Astrocyte (in vitro differentiated cells and primary cell): Measurements from ENCODE around the gene FAM107B. TPM values are rescaled to one million over a fixed set of nuclear protein-coding genes. Genes with fewer than 3 reads are reported as not detected.

Source experiments
- DNase-seq: peaks from one replicate; pipeline ENCODE4 v3.0.0-alpha.2; 2010; ENCODE audit warnings: low read depth
- FAIRE-seq: peaks from 2 replicates; lab custom pipeline; 2011; peaks lifted over from hg19 to GRCh38; lab: Jason Lieb, UNC
- H2AFZ ChIP-seq: 2 replicates; pipeline ENCODE4 v1.6.0; 2012; ENCODE audit warnings: low read depth, low read length, inconsistent platforms
- H3K27ac ChIP-seq: 2 replicates; pipeline ENCODE4 v1.5.1; 2011; ENCODE audit warnings: low read depth, low read length, inconsistent platforms
- H3K27me3 ChIP-seq: 2 replicates; pipeline ENCODE4 v1.6.0; 2011; ENCODE audit warnings: low read length, inconsistent platforms; ENCODE audit not compliant: insufficient read depth
- H3K36me3 ChIP-seq: 2 replicates; pipeline ENCODE4 v1.5.1; 2011; ENCODE audit warnings: low read length, inconsistent platforms; ENCODE audit not compliant: insufficient read depth
- H3K4me1 ChIP-seq: 2 replicates; pipeline ENCODE4 v1.5.1; 2011; ENCODE audit warnings: low read length, inconsistent platforms; ENCODE audit not compliant: insufficient read depth
- H3K4me2 ChIP-seq: 2 replicates; pipeline ENCODE4 v1.6.0; 2012; ENCODE audit warnings: low read length, inconsistent platforms
- H3K4me3 ChIP-seq: 2 replicates; pipeline ENCODE4 v1.5.1; 2011; ENCODE audit warnings: low read depth, mild to moderate bottlenecking, low read length, inconsistent platforms; ENCODE audit not compliant: insufficient read depth
- H3K79me2 ChIP-seq: 2 replicates; pipeline ENCODE4 v1.6.0; 2012; ENCODE audit warnings: mild to moderate bottlenecking, low read length, inconsistent platforms; ENCODE audit not compliant: insufficient read depth
- H3K9ac ChIP-seq: 2 replicates; pipeline ENCODE4 v1.6.0; 2012; ENCODE audit warnings: mild to moderate bottlenecking, low read length, inconsistent platforms
- H3K9me3 ChIP-seq: 2 replicates; pipeline ENCODE4 v1.5.1; 2012; ENCODE audit warnings: low read depth, mild to moderate bottlenecking, low read length, inconsistent platforms; ENCODE audit not compliant: insufficient read depth
- H4K20me1 ChIP-seq: 2 replicates; pipeline ENCODE4 v1.6.0; 2012; ENCODE audit warnings: low read length, inconsistent platforms; ENCODE audit not compliant: insufficient read depth
- H3K27ac Mint-ChIP-seq: one replicate; pipeline ENCODE4 v1.8.0; 2021; ENCODE audit warnings: mild to moderate bottlenecking, mixed read lengths; ENCODE audit not compliant: unreplicated experiment
- H3K27me3 Mint-ChIP-seq: one replicate; pipeline ENCODE4 v1.8.0; 2021; ENCODE audit warnings: low read depth, mixed read lengths; ENCODE audit not compliant: unreplicated experiment
- H3K36me3 Mint-ChIP-seq: one replicate; pipeline ENCODE4 v1.8.0; 2021; ENCODE audit warnings: low read depth, mixed read lengths; ENCODE audit not compliant: unreplicated experiment
- H3K4me1 Mint-ChIP-seq: one replicate; pipeline ENCODE4 v1.8.0; 2021; ENCODE audit warnings: low read depth, mixed read lengths; ENCODE audit not compliant: unreplicated experiment
- H3K4me3 Mint-ChIP-seq: one replicate; pipeline ENCODE4 v1.8.0; 2021; ENCODE audit warnings: mild to moderate bottlenecking, moderate library complexity, mixed read lengths; ENCODE audit not compliant: unreplicated experiment
- H3K9me3 Mint-ChIP-seq: one replicate; pipeline ENCODE4 v1.8.0; 2021; ENCODE audit warnings: mild to moderate bottlenecking, mixed read lengths; ENCODE audit not compliant: unreplicated experiment
- CTCF ChIP-seq: IDR thresholded peaks from 2 replicates; pipeline ENCODE4 v1.5.1; 2011; ENCODE audit warnings: low read depth, mild to moderate bottlenecking, inconsistent platforms, low read length, moderate library complexity; ENCODE audit not compliant: insufficient read depth
- EZH2 ChIP-seq: IDR thresholded peaks from 2 replicates; pipeline ENCODE4 v1.6.1; 2012; ENCODE audit warnings: mild to moderate bottlenecking, low read length, inconsistent platforms; ENCODE audit not compliant: insufficient read depth
- total RNA-seq: library from RNA; stranded (reverse); gene quantifications from 2 replicates; pipeline ENCODE4 v1.2.1, GENCODE V29; 2021

FAM107B gene
- total RNA-seq, 1 donor from 2014 or later: 36.0 TPM

- Histone ChIP-seq H3K9me3 (peaks cover 2% of the 10 kb centered on the region), H3K36me3 (no peaks in the 10 kb centered on the region), H3K4me2 (no peak overlapping the region), H3K79me2 (no peaks in the 10 kb centered on the region), H3K27me3 (peaks cover 8% of the 10 kb centered on the region), H3K27ac (no peak overlapping the region), H2AFZ (no peak overlapping the region), H4K20me1 (no peaks in the 10 kb centered on the region), H3K4me3 (no peak overlapping the region), H3K9ac (no peak overlapping the region), H3K4me1 (no peaks in the 10 kb centered on the region)
- FAIRE-seq: no peak
- Mint-ChIP-seq H3K27me3 (peaks cover 9% of the 10 kb centered on the region), H3K36me3 (no peaks in the 10 kb centered on the region), H3K27ac (no peak overlapping the region), H3K4me1 (no peaks in the 10 kb centered on the region), H3K4me3 (no peak overlapping the region), H3K9me3 (peaks cover 11% of the 10 kb centered on the region)
- DNase-seq: no peak
- TF ChIP-seq EZH2 (no peak), CTCF (no peak)
Observed at GRCh38 chr10:14728346-14728745, 46.4 kb downstream of the FAM107B start.

GRCh38 chr10:14727924-14728323 is 46.8 kb downstream of the FAM107B start:
- Histone ChIP-seq H3K9ac (no peak overlapping the region), H4K20me1 (no peaks in the 10 kb centered on the region), H3K79me2 (no peaks in the 10 kb centered on the region), H3K4me1 (no peaks in the 10 kb centered on the region), H3K36me3 (no peaks in the 10 kb centered on the region), H3K27me3 (peaks cover 9% of the 10 kb centered on the region), H3K27ac (no peak overlapping the region), H2AFZ (no peak overlapping the region), H3K9me3 (peaks cover 2% of the 10 kb centered on the region), H3K4me3 (no peak overlapping the region), H3K4me2 (no peak overlapping the region)
- Mint-ChIP-seq H3K36me3 (no peaks in the 10 kb centered on the region), H3K4me3 (peak overlapping the region; percentile 37), H3K27me3 (peaks cover 9% of the 10 kb centered on the region), H3K27ac (no peak overlapping the region), H3K4me1 (no peaks in the 10 kb centered on the region), H3K9me3 (peaks cover 11% of the 10 kb centered on the region)
- DNase-seq: no peak
- no peak for TF ChIP-seq EZH2
- TF ChIP-seq CTCF: no peak
- FAIRE-seq: no peak

- no peaks in the 10 kb centered on the region for H4K20me1 ChIP-seq
- Mint-ChIP-seq H3K27me3 (peaks cover 9% of the 10 kb centered on the region), H3K27ac (no peak overlapping the region), H3K4me1 (no peaks in the 10 kb centered on the region), H3K9me3 (peaks cover 11% of the 10 kb centered on the region), H3K36me3 (no peaks in the 10 kb centered on the region), H3K4me3 (no peak overlapping the region)
- H2AFZ ChIP-seq: no peak overlapping the region
- H3K9me3 ChIP-seq: peaks cover 2% of the 10 kb centered on the region
- H3K4me1 ChIP-seq: no peaks in the 10 kb centered on the region
- H3K4me2 ChIP-seq: no peak overlapping the region
- no peak overlapping the region for H3K27ac ChIP-seq
- no peak overlapping the region for H3K9ac ChIP-seq
- no peak overlapping the region for H3K4me3 ChIP-seq
- TF ChIP-seq EZH2 (no peak), CTCF (no peak)
- FAIRE-seq (no peak), DNase-seq (no peak)
- H3K79me2 ChIP-seq: no peaks in the 10 kb centered on the region
- H3K27me3 ChIP-seq: peaks cover 9% of the 10 kb centered on the region
- H3K36me3 ChIP-seq: no peaks in the 10 kb centered on the region
Observed at GRCh38 chr10:14727465-14727864, 47.2 kb downstream of the FAM107B start.
